K562 (cell line): Measurements from ENCODE around the gene FRMD5.

Experiments used
- CEBPG ChIP-seq, 3 experiments: fragments of 200-800 bp in 1 of 3; sonication (Bioruptor generic) in 1 of 3; sonication (generic) in 1 of 3; formaldehyde crosslinking in 1 of 3; IDR thresholded peaks in 2 of 3; conservative IDR thresholded peaks in 1 of 3; 2 replicates each; pipeline versions ENCODE4 v1.6.1 to v1.8.0; 2016 to 2022; ENCODE audit warnings: missing compliant biosample characterization in 2 of 3, missing genetic modification characterization in 2 of 3, mild to moderate bottlenecking in 1 of 3, missing genetic modification reagents in 1 of 3
- CTCF ChIP-seq, 3 experiments: IDR thresholded peaks in 2 of 3; conservative IDR thresholded peaks in 1 of 3; 2 replicates each; pipeline ENCODE4 v1.5.1; 2011 to 2012; ENCODE audit warnings: low read length in 3 of 3, mild to moderate bottlenecking in 3 of 3, control low read depth in 2 of 3, improper control_type of control experiment in 1 of 3, inconsistent platforms in 1 of 3, low read depth in 1 of 3, mixed read lengths in 1 of 3, moderate library complexity in 1 of 3; ENCODE audit not compliant: insufficient read depth in 2 of 3
- HNRNPH1 ChIP-seq: fragments of 200-400 bp; formaldehyde crosslinking; optimal IDR thresholded peaks from 2 replicates; pipeline ENCODE3; 2017; ENCODE audit warnings: low read depth, mild to moderate bottlenecking, low read length, moderate library complexity
- MED1 ChIP-seq: sonication (generic); formaldehyde crosslinking; IDR thresholded peaks from 2 replicates; pipeline ENCODE4 v1.8.1; 2023; ENCODE audit warnings: missing genetic modification reagents, borderline replicate concordance
- NFE2L1 ChIP-seq: fragments of 450-650 bp; IDR thresholded peaks from 2 replicates; pipeline ENCODE4 v1.6.1; 2016; ENCODE audit warnings: missing genetic modification characterization, low read depth, mild to moderate bottlenecking, missing compliant biosample characterization, moderate library complexity, borderline replicate concordance
- PHF8 ChIP-seq: fragments of 200-600 bp; sonication (generic); IDR thresholded peaks from 2 replicates; pipeline ENCODE4 v1.6.1; 2012; ENCODE audit warnings: mixed run types, mild to moderate bottlenecking, inconsistent platforms, low read length, moderate library complexity, borderline replicate concordance
- POLR2AphosphoS5 ChIP-seq: IDR thresholded peaks from 2 replicates; pipeline ENCODE4 v1.6.1; 2011; ENCODE audit warnings: mild to moderate bottlenecking, low read depth, low read length, moderate library complexity; ENCODE audit not compliant: control insufficient read depth, insufficient read depth
- SP1 ChIP-seq: sonication (generic); formaldehyde crosslinking; IDR thresholded peaks from 2 replicates; pipeline ENCODE4 v1.8.1; 2022; ENCODE audit warnings: mild to moderate bottlenecking, missing genetic modification reagents
- SPI1 ChIP-seq: IDR thresholded peaks from 2 replicates; pipeline ENCODE4 v1.6.1; 2011; ENCODE audit warnings: low read depth, low read length, control low read depth, borderline replicate concordance
- TAF15 ChIP-seq: fragments of 200-400 bp; formaldehyde crosslinking; IDR thresholded peaks from 2 replicates; pipeline ENCODE4 v1.6.1; 2017; ENCODE audit warnings: mild to moderate bottlenecking, low read depth, low read length, moderate library complexity
- ZBTB1 ChIP-seq: sonication (generic); formaldehyde crosslinking; IDR thresholded peaks from 2 replicates; pipeline ENCODE4 v1.8.1; 2023; ENCODE audit warnings: missing genetic modification reagents, low read depth, mild to moderate bottlenecking, borderline replicate concordance
- ZNF77 ChIP-seq: fragments of 250-450 bp; sonication (Bioruptor Pico); IDR thresholded peaks from 2 replicates; pipeline ENCODE4 v1.5.0; 2020
- TF ChIP-seq, protein P1 (sequence below): sonication (generic); formaldehyde crosslinking; IDR thresholded peaks from 2 replicates; pipeline ENCODE4 v1.8.1; 2023; ENCODE audit warnings: missing genetic modification reagents, mild to moderate bottlenecking, borderline replicate concordance

- TF ChIP-seq TAF15: no peak
- no peak for TF ChIP-seq CTCF (IDR thresholded peaks at IDR 0.05 in 2 of 3, conservative IDR thresholded peaks at IDR 0.05 in 1 of 3; ENCODE audit: insufficient read depth in 2 of 3, low read depth in 1 of 3, low read length in 3 of 3)
- TF ChIP-seq CEBPG (CRISPR knock-in tag; IDR thresholded peaks at IDR 0.05): no peak
- no peak for TF ChIP-seq CEBPG (tag; conservative IDR thresholded peaks at IDR 0.05 in 1 of 2, IDR thresholded peaks at IDR 0.05 in 1 of 2)
- TF ChIP-seq HNRNPH1: no peak
- no peak for TF ChIP-seq MED1 (CRISPR knock-in tag)
- TF ChIP-seq POLR2AphosphoS5: no peak
- no peak for TF ChIP-seq NFE2L1 (tag)
- no peak for TF ChIP-seq ZBTB1
- TF ChIP-seq, protein P1, sequence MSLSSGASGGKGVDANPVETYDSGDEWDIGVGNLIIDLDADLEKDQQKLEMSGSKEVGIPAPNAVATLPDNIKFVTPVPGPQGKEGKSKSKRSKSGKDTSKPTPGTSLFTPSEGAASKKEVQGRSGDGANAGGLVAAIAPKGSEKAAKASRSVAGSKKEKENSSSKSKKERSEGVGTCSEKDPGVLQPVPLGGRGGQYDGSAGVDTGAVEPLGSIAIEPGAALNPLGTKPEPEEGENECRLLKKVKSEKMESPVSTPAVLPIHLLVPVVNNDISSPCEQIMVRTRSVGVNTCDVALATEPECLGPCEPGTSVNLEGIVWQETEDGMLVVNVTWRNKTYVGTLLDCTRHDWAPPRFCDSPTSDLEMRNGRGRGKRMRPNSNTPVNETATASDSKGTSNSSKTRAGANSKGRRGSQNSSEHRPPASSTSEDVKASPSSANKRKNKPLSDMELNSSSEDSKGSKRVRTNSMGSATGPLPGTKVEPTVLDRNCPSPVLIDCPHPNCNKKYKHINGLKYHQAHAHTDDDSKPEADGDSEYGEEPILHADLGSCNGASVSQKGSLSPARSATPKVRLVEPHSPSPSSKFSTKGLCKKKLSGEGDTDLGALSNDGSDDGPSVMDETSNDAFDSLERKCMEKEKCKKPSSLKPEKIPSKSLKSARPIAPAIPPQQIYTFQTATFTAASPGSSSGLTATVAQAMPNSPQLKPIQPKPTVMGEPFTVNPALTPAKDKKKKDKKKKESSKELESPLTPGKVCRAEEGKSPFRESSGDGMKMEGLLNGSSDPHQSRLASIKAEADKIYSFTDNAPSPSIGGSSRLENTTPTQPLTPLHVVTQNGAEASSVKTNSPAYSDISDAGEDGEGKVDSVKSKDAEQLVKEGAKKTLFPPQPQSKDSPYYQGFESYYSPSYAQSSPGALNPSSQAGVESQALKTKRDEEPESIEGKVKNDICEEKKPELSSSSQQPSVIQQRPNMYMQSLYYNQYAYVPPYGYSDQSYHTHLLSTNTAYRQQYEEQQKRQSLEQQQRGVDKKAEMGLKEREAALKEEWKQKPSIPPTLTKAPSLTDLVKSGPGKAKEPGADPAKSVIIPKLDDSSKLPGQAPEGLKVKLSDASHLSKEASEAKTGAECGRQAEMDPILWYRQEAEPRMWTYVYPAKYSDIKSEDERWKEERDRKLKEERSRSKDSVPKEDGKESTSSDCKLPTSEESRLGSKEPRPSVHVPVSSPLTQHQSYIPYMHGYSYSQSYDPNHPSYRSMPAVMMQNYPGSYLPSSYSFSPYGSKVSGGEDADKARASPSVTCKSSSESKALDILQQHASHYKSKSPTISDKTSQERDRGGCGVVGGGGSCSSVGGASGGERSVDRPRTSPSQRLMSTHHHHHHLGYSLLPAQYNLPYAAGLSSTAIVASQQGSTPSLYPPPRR (CRISPR knock-in tag): no peak
- TF ChIP-seq PHF8: no peak
- no peak for TF ChIP-seq SP1
- TF ChIP-seq ZNF77 (CRISPR knock-in tag): no peak
- no peak for TF ChIP-seq SPI1
Observed at GRCh38 chr15:44028349-44028748, 166.7 kb downstream of the FRMD5 start.
